ENCODE results near the gene TSFM. TPM values are rescaled to one million over a fixed set of nuclear protein-coding genes. Genes with fewer than 3 reads are reported as not detected.
A peak's percentile ranks its signal among the peaks of the same experiment; 100 is the strongest.

TSFM gene
- total RNA-seq, 2 experiments from 2014 or later = 35.2 to 49.8 TPM

- Histone ChIP-seq H3K36me3 (ENCODE audit: insufficient read depth, low read length) (no peaks in the 10 kb centered on the region), H4K20me1 (ENCODE audit: insufficient read depth, low read length) (peaks cover 42% of the 10 kb centered on the region), H2AFZ (ENCODE audit: low read length) (no peak overlapping the region), H3K4me1 (ENCODE audit: insufficient read depth, low read length, poor library complexity, severe bottlenecking) (peaks cover 100% of the 10 kb centered on the region), H3K4me3 (ENCODE audit: low read depth, low read length, poor library complexity, severe bottlenecking) (peak overlapping the region; percentile 59), H3K79me2 (ENCODE audit: insufficient read depth, low read depth, low read length) (peaks cover 93% of the 10 kb centered on the region), H3K4me2 (ENCODE audit: low read length) (peak overlapping the region; percentile 89), H3K9me2 (ENCODE audit: insufficient read depth, low read length) (no peaks in the 10 kb centered on the region), H3K9me3 (ENCODE audit: low read length) (no peaks in the 10 kb centered on the region), H3K27ac (ENCODE audit: low read depth, low read length, poor library complexity, severe bottlenecking) (peak overlapping the region; percentile 80)
- intact Hi-C loops (cut with micrococcal nuclease; ENCODE audit: unreplicated experiment) = loop anchor here (1.0 kb wide), 1 partner anchor 9 kb away; no protein-coding TSS in a partner anchor
- TF ChIP-seq CTCF (conservative IDR thresholded peaks at IDR 0.05; ENCODE audit: low read length) = no peak
- TF ChIP-seq EZH2phosphoT487 (IDR thresholded peaks at IDR 0.05; ENCODE audit: borderline replicate concordance, low read depth, low read length) = no peak
- ChIA-PET CTCF (ENCODE audit: unreplicated experiment) (interaction anchor here (1.0 to 2.7 kb wide), 7 partner anchors 10 to 66 kb away, joined by 3 to 10 read pairs (median 5); partner anchors contain the start of genes CTDSP2 and METTL1), POLR2A (interaction anchor here (0.6 to 4.8 kb wide), 12 partner anchors 8 to 88 kb away, joined by 3 to 77 read pairs (median 4); partner anchors contain the start of gene CTDSP2)
- DNase-seq (ENCODE audit: low spot score) = peak; percentile 83
- no TSS peak for BruUV-seq (replicated peaks)
Measured at GRCh38 chr12:57836442-57837375, 54.1 kb downstream of the TSFM start.

GRCh38 chr12:57837864-57838562, 55.4 kb downstream of the TSFM start:
- ChIA-PET POLR2A (interaction anchor here (0.7 to 4.8 kb wide), 9 partner anchors 9 to 803 kb away, joined by 3 to 77 read pairs (median 4); partner anchors contain the start of gene CTDSP2), CTCF (ENCODE audit: unreplicated experiment) (interaction anchor here (0.6 to 2.7 kb wide), 4 partner anchors 9 to 66 kb away, joined by 3 to 10 read pairs (median 4); partner anchors contain the start of genes CTDSP2 and METTL1)
- peaks cover 49% of the 10 kb centered on the region for H4K20me1 ChIP-seq (ENCODE audit: insufficient read depth, low read length)
- no TSS peak for BruUV-seq (replicated peaks)
- peaks cover 98% of the 10 kb centered on the region for H3K79me2 ChIP-seq (ENCODE audit: insufficient read depth, low read depth, low read length)
- H3K27ac ChIP-seq (ENCODE audit: low read depth, low read length, poor library complexity, severe bottlenecking) = peak overlapping the region; percentile 80
- peaks cover 100% of the 10 kb centered on the region for H3K4me1 ChIP-seq (ENCODE audit: insufficient read depth, low read length, poor library complexity, severe bottlenecking)
- peak overlapping the region; percentile 59 for H3K4me2 ChIP-seq (ENCODE audit: low read length)
- H3K9me3 ChIP-seq (ENCODE audit: low read length) = no peaks in the 10 kb centered on the region
- H3K4me3 ChIP-seq (ENCODE audit: low read depth, low read length, poor library complexity, severe bottlenecking) = peak overlapping the region; percentile 39
- H3K9me2 ChIP-seq (ENCODE audit: insufficient read depth, low read length) = no peaks in the 10 kb centered on the region
- DNase-seq (ENCODE audit: low spot score) = peak; percentile 50
- no peaks in the 10 kb centered on the region for H3K36me3 ChIP-seq (ENCODE audit: insufficient read depth, low read length)
- TF ChIP-seq CTCF (conservative IDR thresholded peaks at IDR 0.05; ENCODE audit: low read length) (no peak), EZH2phosphoT487 (IDR thresholded peaks at IDR 0.05; ENCODE audit: borderline replicate concordance, low read depth, low read length) (no peak)
- H2AFZ ChIP-seq (ENCODE audit: low read length) = no peak overlapping the region
- intact Hi-C loops (cut with micrococcal nuclease; ENCODE audit: unreplicated experiment) = loop anchor here (1.0 kb wide), 1 partner anchor 7 kb away; no protein-coding TSS in a partner anchor

Measured in OCI-LY7 (cell line).